KMS-11 (cell line): ENCODE results near the gene RAB10.

ENCODE experiments used
- H2AFZ ChIP-seq: fragments of 200-600 bp; sonication (generic); 2 replicates; pipeline ENCODE4 v1.6.1; 2016; ENCODE audit warnings: antibody characterized with exemption, mixed run types, low read depth
- H3K27ac ChIP-seq: fragments of 200-600 bp; sonication (generic); 2 replicates; pipeline ENCODE4 v1.6.1; 2016; ENCODE audit warnings: mild to moderate bottlenecking, mixed run types
- H3K27me3 ChIP-seq: fragments of 200-600 bp; sonication (generic); 2 replicates; pipeline ENCODE4 v1.6.1; 2017; ENCODE audit warnings: mild to moderate bottlenecking, low read depth, mixed run types, moderate library complexity; ENCODE audit not compliant: insufficient read depth
- H3K36me3 ChIP-seq: fragments of 200-600 bp; sonication (generic); 2 replicates; pipeline ENCODE4 v1.6.1; 2017; ENCODE audit warnings: mild to moderate bottlenecking, mixed run types; ENCODE audit not compliant: insufficient read depth
- H3K4me1 ChIP-seq: fragments of 200-600 bp; sonication (generic); 2 replicates; pipeline ENCODE4 v1.6.1; 2016; ENCODE audit warnings: mild to moderate bottlenecking, low read depth, mixed run types; ENCODE audit not compliant: poor library complexity, severe bottlenecking
- H3K4me2 ChIP-seq: fragments of 200-600 bp; sonication (generic); 2 replicates; pipeline ENCODE4 v1.7.0; 2016; ENCODE audit warnings: mild to moderate bottlenecking, mixed run types
- H3K4me3 ChIP-seq: fragments of 200-600 bp; sonication (generic); IDR thresholded peaks from 2 replicates; pipeline ENCODE4 v1.6.1; 2017; ENCODE audit warnings: low read depth, low read length, mixed read lengths; ENCODE audit not compliant: insufficient read depth
- H3K79me2 ChIP-seq: fragments of 200-600 bp; sonication (generic); 2 replicates; pipeline ENCODE4 v1.6.1; 2016; ENCODE audit warnings: low read depth, mixed run types; ENCODE audit not compliant: insufficient read depth
- H3K9ac ChIP-seq: fragments of 200-600 bp; sonication (generic); 2 replicates; pipeline ENCODE4 v1.6.1; 2016; ENCODE audit warnings: mild to moderate bottlenecking, mixed run types
- H4K20me1 ChIP-seq: fragments of 200-600 bp; sonication (generic); 2 replicates; pipeline ENCODE4 v1.6.1; 2016; ENCODE audit warnings: mild to moderate bottlenecking, mixed run types; ENCODE audit not compliant: insufficient read depth
- TF ChIP-seq, protein P1 (sequence below): fragments of 200-600 bp; sonication (generic); conservative IDR thresholded peaks from 2 replicates; pipeline ENCODE4 v1.6.1; 2017; ENCODE audit warnings: low read depth, mild to moderate bottlenecking, antibody characterized with exemption, low read length, moderate library complexity, mixed read lengths

The RAB10 gene

DNA sequence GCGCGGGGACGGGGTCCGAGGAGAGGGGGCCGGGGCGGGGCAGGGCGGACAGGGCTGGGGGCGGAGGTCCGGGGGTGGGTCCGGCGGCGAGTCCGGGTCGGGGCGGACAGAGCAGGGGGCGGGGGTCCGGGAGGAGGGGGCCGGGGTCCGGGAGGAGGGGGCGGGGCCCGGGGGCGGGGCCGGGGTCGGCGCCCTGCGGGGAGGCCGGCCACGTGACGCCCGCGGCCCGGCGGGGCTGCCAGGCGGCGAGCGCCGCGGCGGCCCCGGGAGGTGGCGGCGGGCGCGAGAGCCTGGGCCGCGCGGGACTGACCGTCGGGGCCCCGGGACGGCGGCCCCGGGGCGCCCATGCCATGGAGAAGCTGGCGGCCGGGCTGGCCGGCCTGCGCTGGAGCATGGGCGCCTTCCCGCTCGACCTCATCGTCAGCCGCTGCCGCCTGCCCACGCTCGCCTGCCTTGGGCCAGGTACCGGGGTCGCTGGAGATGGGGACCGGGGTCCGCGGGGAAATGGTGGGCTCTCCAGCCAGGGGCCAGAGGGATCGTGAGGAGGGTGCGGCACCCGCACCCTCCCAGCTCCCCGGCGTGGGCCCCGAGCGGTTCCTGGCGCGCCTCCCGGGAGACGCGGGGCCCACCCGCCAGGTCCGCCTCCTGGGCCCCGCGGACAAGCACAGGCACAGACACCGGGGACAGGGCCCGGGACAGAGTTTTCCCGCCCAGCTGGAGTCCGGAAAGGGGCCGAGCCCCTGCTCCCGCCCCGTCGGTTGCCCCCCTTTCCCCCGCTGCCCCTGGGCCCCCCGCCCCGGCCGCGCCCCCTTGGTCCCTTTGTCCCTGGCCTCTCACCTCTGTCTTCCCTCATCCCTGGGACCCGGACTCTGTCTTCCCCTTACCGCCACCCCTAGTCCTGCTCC is 139.2 kb downstream of the RAB10 start, which contains the start of gene GAREM2:
Gene GAREM2, plus strand, starts transcription at position 218 of the 905 bp plus-strand sequence. Its CDS starts 133 bp downstream, at position 351.
- no peak within 1 kb of the TSS for H3K4me2 ChIP-seq

DNA sequence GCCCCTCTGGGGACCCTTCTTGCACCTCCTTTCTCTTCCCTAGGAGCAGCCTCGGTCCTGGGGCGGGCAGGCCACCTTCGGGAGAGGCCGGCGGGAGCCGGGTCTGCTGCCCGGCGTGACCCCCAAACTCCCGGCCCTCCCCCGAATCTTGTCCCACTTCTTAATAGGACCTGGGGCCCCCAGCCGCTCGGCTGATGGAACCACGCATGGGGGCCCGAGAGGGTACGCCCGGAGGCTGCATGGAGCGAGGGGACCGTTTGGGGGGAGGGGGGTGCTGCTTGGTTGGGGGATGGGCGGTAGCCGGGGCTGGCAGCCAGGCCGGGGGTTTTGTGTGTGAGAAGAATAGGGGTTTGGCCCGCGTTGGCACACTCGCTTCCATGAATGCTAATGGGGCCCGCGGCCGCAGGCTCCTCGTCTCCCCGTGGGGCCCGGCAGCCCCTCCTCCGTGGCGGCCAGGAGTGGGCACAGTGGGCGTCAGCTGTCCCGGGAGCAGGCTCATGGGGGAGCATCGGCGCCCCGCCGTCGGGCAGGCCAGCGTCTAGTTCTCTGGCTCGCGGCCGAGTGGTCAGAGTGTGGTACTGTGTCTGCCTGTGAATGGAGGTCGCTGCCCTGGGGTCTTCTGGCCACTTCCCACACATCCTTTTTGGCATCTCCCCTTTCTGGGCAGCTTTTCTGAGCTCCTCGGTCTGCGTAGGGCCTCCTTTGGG is 140.0 kb downstream of the RAB10 start:
- no peaks in the 10 kb centered on the region for H3K4me1 ChIP-seq
- no peak overlapping the region for H3K4me2 ChIP-seq
- H4K20me1 ChIP-seq, result no peaks in the 10 kb centered on the region
- TF ChIP-seq, protein P1, sequence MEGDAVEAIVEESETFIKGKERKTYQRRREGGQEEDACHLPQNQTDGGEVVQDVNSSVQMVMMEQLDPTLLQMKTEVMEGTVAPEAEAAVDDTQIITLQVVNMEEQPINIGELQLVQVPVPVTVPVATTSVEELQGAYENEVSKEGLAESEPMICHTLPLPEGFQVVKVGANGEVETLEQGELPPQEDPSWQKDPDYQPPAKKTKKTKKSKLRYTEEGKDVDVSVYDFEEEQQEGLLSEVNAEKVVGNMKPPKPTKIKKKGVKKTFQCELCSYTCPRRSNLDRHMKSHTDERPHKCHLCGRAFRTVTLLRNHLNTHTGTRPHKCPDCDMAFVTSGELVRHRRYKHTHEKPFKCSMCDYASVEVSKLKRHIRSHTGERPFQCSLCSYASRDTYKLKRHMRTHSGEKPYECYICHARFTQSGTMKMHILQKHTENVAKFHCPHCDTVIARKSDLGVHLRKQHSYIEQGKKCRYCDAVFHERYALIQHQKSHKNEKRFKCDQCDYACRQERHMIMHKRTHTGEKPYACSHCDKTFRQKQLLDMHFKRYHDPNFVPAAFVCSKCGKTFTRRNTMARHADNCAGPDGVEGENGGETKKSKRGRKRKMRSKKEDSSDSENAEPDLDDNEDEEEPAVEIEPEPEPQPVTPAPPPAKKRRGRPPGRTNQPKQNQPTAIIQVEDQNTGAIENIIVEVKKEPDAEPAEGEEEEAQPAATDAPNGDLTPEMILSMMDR, result no peak
- H3K79me2 ChIP-seq, result no peaks in the 10 kb centered on the region
- no peaks in the 10 kb centered on the region for H3K36me3 ChIP-seq
- no peak overlapping the region for H2AFZ ChIP-seq
- no peak overlapping the region for H3K27ac ChIP-seq
- H3K4me3 ChIP-seq, result no peak overlapping the region
- no peaks in the 10 kb centered on the region; the same call in 1 of the 2 replicates for H3K27me3 ChIP-seq
- no peak overlapping the region for H3K9ac ChIP-seq

More for the DNA sequence above, 139.2 kb downstream of the RAB10 start, which contains the start of gene GAREM2:
- no peaks in the 10 kb centered on the region for H3K79me2 ChIP-seq
- TF ChIP-seq, protein P1, result no peak
- no peaks in the 10 kb centered on the region; the same call in 1 of the 2 replicates for H3K27me3 ChIP-seq
- no peak within 1 kb of the TSS for H3K4me3 ChIP-seq
- no peak within 1 kb of the TSS for H3K27ac ChIP-seq
- no peaks in the 10 kb centered on the region for H3K36me3 ChIP-seq
- H3K9ac ChIP-seq, result no peak within 1 kb of the TSS
- H2AFZ ChIP-seq, result no peak within 1 kb of the TSS
- H4K20me1 ChIP-seq, result no peaks in the 10 kb centered on the region
- H3K4me1 ChIP-seq, result no peaks in the 10 kb centered on the region

DNA sequence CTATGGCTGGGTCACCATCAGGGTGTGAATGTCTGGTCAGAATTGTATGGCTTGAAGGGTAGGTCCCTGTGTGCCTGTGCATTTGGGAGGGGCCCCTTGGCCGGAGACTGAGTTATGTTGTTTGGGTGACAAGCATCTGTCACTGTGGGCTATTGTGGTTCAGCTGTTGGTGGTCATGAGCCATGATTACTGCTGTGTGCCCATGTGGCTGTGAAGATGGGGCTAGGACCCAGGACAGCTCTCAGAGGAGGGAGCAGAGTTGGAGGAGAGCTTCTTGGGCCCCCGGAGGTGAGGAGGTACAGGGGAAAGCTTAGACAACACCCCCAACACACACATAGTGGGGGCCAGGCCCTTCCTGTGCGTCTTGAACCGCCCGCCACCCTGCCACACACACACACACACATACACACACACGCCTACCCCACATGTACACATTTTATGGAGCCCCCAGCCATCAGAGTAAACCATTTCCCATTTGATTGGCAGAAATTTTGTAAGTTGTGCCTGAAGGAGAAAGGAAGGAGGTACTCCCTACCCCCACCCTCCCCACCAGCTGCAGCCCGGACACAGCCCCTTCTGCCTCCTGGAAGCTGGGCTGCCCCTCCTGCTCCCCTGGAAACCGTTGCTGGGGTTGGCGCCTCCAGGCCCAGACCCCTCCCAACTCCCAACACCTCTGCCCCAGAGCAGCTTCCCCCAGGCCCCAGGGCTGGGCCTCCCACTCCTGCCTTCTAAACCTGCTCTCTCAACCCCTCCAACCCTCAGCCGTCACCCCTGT is 141.0 kb downstream of the RAB10 start:
- Histone ChIP-seq H4K20me1 (no peaks in the 10 kb centered on the region), H2AFZ (no peak overlapping the region), H3K27ac (no peak overlapping the region), H3K4me1 (no peaks in the 10 kb centered on the region), H3K9ac (no peak overlapping the region), H3K36me3 (no peaks in the 10 kb centered on the region), H3K27me3 (no peaks in the 10 kb centered on the region; the same call in 1 of the 2 replicates), H3K4me2 (no peak overlapping the region), H3K4me3 (no peak overlapping the region), H3K79me2 (no peaks in the 10 kb centered on the region)
- TF ChIP-seq, protein P1, result no peak
